DMS114 treated with DMSO at 0.1 percent for 48 hours (cell line): Measurements from ENCODE around the gene SMG6.
"Not testable (repeated sequence)": the region's sequence is repeated elsewhere in the genome, so short reads cannot be mapped to it uniquely, and the experiment has no call there.

Experiments
- DNase-seq: peaks from one replicate; lab custom pipeline; 2025; ENCODE audit not compliant: unreplicated experiment; lab: John Stamatoyannopoulos, UW

The SMG6 gene

GRCh38 chr17:2151358-2152033 is 152.1 kb downstream of the SMG6 start:
- no peak for DNase-seq

GRCh38 chr17:2150806-2151205 is 152.8 kb downstream of the SMG6 start:
- no peak for DNase-seq

GRCh38 chr17:2149934-2150333 is 153.7 kb downstream of the SMG6 start:
- DNase-seq, result no peak

GRCh38 chr17:2146132-2146871 is 157.3 kb downstream of the SMG6 start:
- no peak for DNase-seq

GRCh38 chr17:2144701-2145100 is 158.9 kb downstream of the SMG6 start:
- no peak for DNase-seq

- DNase-seq, result no peak
Observed at GRCh38 chr17:2143332-2143731, 160.3 kb downstream of the SMG6 start.

GRCh38 chr17:2142682-2143081 is 160.9 kb downstream of the SMG6 start:
- not testable (repeated sequence) for DNase-seq

GRCh38 chr17:2140683-2141082 is 162.9 kb downstream of the SMG6 start:
- no peak for DNase-seq

- DNase-seq, result no peak
Observed at GRCh38 chr17:2138761-2139160, 164.8 kb downstream of the SMG6 start.

- DNase-seq, result no peak
Observed at GRCh38 chr17:2138318-2138717, 165.3 kb downstream of the SMG6 start.

- no peak for DNase-seq
Observed at GRCh38 chr17:2137342-2138098, 166.1 kb downstream of the SMG6 start.

- no peak for DNase-seq
Observed at GRCh38 chr17:2136241-2136640, 167.3 kb downstream of the SMG6 start.

GRCh38 chr17:2128011-2128410 is 175.6 kb downstream of the SMG6 start:
- DNase-seq, result no peak

GRCh38 chr17:2125013-2125535 is 178.5 kb downstream of the SMG6 start:
- no peak for DNase-seq

- no peak for DNase-seq
Observed at GRCh38 chr17:2124391-2124790, 179.2 kb downstream of the SMG6 start.

GRCh38 chr17:2123375-2124251 is 180.0 kb downstream of the SMG6 start:
- no peak for DNase-seq

GRCh38 chr17:2122641-2123302 is 180.8 kb downstream of the SMG6 start:
- DNase-seq, result no peak

GRCh38 chr17:2120586-2121335 is 182.8 kb downstream of the SMG6 start:
- DNase-seq, result no peak

GRCh38 chr17:2113279-2113622 is 190.3 kb downstream of the SMG6 start:
- no peak for DNase-seq

- DNase-seq, result no peak
Observed at GRCh38 chr17:2111691-2112090, 191.9 kb downstream of the SMG6 start.
